ENCODE results near the gene LCK.
"Not testable (repeated sequence)": the region's sequence is repeated elsewhere in the genome, so short reads cannot be mapped to it uniquely, and the experiment has no call there.

Gene LCK

DNA sequence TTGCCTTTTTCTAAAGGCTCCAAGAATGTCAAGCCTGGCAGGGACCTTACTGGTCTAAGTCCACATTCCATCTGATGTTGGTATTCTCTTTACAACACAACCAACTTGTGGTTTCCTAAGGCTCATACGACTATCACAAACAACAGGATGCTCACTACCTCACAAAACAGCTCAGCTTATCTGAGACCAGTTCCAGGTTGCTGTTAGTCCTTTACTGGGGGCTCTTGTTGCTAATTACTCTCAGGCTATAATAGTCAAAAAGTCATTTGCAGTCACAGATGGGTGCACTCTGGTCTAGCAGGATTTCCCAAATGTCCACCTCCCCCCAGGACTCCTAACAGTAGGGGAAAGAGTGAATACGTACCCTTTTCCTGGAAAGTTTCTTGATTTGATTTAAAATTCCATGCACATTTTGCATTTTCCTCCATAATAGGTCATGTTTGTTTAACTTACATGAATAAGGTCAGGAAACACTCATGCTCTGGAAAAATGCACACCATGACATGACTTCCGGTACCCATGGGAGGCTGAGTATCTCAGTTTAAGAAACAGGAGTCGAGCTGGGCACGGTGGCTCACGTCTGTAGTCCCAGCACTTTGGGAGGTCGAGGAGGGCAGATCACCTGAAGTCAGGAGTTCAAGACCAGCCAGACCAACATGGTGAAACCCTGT, 16.0 kb downstream of the LCK start:
- Mint-ChIP-seq H3K27ac (ENCODE audit: low read depth) (peak overlapping the region; percentile 91), H3K36me3 (ENCODE audit: insufficient read depth) (peaks cover 47% of the 10 kb centered on the region), H3K27me3 (no peaks in the 10 kb centered on the region), H3K9me3 (no peaks in the 10 kb centered on the region), H3K4me3 (peak overlapping the region; percentile 66), H3K4me1 (peaks cover 53% of the 10 kb centered on the region)
- no peak for DNase-seq (ENCODE audit: low spot score in 2 of 2)
- no peak for ATAC-seq (replicated peaks; ENCODE audit: extremely low read depth, poor library complexity, severe bottlenecking)

DNA sequence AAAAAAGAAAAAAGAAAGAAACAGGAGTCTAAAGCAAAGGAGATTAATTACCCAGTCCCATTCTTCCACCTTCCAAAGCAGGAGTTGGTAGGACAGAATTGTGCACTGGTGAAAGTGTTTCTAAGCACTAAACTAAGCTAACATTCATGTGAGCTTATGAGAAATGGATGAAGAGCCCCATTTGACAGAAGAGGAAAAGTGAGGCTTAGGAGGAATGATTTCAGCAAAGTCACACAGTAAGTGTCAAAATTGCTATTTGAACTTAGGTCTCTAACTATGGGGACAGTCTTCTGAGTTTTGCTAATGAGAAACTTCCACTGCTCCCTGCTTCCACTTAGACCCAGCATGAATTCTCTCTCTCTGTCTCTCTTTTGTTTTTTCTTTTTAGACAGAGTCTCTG, 18.7 kb downstream of the LCK start:
- Mint-ChIP-seq H3K36me3 (ENCODE audit: insufficient read depth) (peaks cover 51% of the 10 kb centered on the region), H3K9me3 (no peaks in the 10 kb centered on the region), H3K4me1 (peaks cover 61% of the 10 kb centered on the region), H3K27me3 (no peaks in the 10 kb centered on the region), H3K4me3 (no peak overlapping the region), H3K27ac (ENCODE audit: low read depth) (peak overlapping the region; percentile 48)
- no peak for ATAC-seq (replicated peaks; ENCODE audit: extremely low read depth, poor library complexity, severe bottlenecking)
- DNase-seq (ENCODE audit: low spot score in 2 of 2): no peak

DNA sequence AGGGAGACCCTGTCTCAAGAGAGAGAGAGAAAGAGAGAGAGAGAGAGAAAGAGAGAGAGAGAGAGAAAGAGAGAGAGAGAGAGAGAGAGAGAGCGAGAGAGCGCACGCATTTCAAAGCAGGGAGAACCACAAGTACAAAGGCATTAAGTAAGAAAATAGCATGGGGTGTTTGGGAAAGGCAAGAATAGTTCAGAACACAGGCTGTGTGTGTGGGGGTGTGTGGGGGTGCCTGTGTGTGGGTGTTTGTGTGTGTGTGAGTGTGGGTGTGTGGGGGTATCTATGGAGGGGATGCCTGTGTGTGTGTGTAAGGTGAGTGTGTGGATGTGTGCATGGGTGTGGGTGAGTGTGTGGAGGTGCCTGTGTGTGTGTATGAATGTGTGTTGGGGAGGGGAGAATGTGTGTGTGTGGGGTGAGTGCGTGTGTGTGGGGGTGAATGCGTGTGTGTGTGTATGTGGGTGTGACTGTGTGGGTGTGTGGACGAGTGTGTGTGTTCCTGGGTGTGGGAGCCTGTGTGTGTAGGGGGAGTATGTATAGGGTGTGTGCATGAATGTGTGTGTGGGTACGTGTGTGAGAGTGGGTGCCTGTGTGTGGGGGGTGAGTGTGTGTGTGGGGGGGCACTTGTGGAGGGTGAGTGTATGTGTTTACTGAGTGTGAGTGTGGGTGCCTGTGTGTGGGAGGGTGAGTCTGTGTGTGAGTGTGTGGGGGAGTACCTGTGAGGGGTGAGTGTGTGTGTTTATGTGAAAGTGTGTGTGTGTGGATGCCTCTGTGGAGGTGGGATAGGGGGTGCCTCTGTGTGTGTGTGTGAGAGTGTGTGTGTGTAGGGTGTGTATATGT, 21.7 kb downstream of the LCK start:
- H3K27me3 Mint-ChIP-seq: no peaks in the 10 kb centered on the region
- peaks cover 66% of the 10 kb centered on the region for H3K36me3 Mint-ChIP-seq (ENCODE audit: insufficient read depth)
- DNase-seq (ENCODE audit: low spot score in 2 of 2) (no peak), ATAC-seq (replicated peaks; ENCODE audit: extremely low read depth, poor library complexity, severe bottlenecking) (peak; percentile 5)
- H3K4me3 Mint-ChIP-seq: peak overlapping the region; percentile 75
- H3K27ac Mint-ChIP-seq (ENCODE audit: low read depth): peak overlapping the region; percentile 97
- H3K9me3 Mint-ChIP-seq: no peaks in the 10 kb centered on the region
- H3K4me1 Mint-ChIP-seq: peaks cover 51% of the 10 kb centered on the region

DNA sequence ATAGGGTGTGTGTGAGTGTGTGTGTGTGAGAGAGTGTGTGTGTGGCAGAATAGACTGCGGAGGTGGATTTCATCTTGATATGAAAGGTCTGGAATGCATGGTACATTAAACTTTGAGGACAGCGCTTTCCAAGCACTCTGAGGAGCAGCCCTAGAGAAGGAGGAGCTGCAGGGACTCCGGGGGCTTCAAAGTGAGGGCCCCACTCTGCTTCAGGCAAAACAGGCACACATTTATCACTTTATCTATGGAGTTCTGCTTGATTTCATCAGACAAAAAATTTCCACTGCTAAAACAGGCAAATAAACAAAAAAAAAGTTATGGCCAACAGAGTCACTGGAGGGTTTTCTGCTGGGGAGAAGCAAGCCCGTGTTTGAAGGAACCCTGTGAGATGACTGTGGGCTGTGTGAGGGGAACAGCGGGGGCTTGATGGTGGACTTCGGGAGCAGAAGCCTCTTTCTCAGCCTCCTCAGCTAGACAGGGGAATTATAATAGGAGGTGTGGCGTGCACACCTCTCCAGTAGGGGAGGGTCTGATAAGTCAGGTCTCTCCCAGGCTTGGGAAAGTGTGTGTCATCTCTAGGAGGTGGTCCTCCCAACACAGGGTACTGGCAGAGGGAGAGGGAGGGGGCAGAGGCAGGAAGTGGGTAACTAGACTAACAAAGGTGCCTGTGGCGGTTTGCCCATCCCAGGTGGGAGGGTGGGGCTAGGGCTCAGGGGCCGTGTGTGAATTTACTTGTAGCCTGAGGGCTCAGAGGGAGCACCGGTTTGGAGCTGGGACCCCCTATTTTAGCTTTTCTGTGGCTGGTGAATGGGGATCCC, 22.5 kb downstream of the LCK start:
- H3K36me3 Mint-ChIP-seq (ENCODE audit: insufficient read depth): peaks cover 75% of the 10 kb centered on the region
- H3K4me1 Mint-ChIP-seq: peaks cover 51% of the 10 kb centered on the region
- H3K4me3 Mint-ChIP-seq: peak overlapping the region; percentile 75
- H3K27me3 Mint-ChIP-seq: no peaks in the 10 kb centered on the region
- DNase-seq (ENCODE audit: low spot score in 2 of 2) (peak; percentile 57 to 70), ATAC-seq (replicated peaks; ENCODE audit: extremely low read depth, poor library complexity, severe bottlenecking) (peak; percentile 97)
- H3K9me3 Mint-ChIP-seq: no peaks in the 10 kb centered on the region
- H3K27ac Mint-ChIP-seq (ENCODE audit: low read depth): peak overlapping the region; percentile 97

DNA sequence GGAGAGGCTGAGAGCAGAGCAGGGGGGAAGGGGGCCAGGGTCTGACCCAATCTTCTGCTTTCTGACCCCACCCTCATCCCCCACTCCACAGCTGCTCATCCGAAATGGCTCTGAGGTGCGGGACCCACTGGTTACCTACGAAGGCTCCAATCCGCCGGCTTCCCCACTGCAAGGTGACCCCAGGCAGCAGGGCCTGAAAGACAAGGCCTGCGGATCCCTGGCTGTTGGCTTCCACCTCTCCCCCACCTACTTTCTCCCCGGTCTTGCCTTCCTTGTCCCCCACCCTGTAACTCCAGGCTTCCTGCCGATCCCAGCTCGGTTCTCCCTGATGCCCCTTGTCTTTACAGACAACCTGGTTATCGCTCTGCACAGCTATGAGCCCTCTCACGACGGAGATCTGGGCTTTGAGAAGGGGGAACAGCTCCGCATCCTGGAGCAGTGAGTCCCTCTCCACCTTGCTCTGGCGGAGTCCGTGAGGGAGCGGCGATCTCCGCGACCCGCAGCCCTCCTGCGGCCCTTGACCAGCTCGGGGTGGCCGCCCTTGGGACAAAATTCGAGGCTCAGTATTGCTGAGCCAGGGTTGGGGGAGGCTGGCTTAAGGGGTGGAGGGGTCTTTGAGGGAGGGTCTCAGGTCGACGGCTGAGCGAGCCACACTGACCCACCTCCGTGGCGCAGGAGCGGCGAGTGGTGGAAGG, 23.7 kb downstream of the LCK start:
- Mint-ChIP-seq H3K27ac (ENCODE audit: low read depth) (peak overlapping the region; percentile 97), H3K27me3 (no peaks in the 10 kb centered on the region), H3K4me3 (peak overlapping the region; percentile 51), H3K36me3 (ENCODE audit: insufficient read depth) (peaks cover 82% of the 10 kb centered on the region), H3K4me1 (peaks cover 45% of the 10 kb centered on the region), H3K9me3 (no peaks in the 10 kb centered on the region)
- DNase-seq (ENCODE audit: low spot score in 2 of 2): no peak
- ATAC-seq (replicated peaks; ENCODE audit: extremely low read depth, poor library complexity, severe bottlenecking): no peak

DNA sequence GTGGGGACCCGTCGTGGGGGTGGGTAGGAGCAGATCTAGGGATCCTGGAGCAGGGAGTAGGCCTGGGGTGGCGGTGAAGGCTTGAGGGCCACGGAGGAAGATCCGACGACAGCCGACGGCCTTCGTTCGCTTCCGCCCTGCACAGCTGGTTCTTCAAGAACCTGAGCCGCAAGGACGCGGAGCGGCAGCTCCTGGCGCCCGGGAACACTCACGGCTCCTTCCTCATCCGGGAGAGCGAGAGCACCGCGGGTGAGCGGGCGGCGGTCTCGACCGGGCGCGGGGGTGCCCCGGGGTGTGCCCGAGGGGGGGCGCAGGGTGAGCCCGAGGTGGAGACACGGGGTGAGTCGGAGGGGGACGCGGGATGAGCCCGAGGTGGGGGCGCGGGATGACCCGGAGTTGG, 24.4 kb downstream of the LCK start:
- Mint-ChIP-seq H3K27me3 (no peaks in the 10 kb centered on the region), H3K27ac (ENCODE audit: low read depth) (no peak overlapping the region), H3K9me3 (no peaks in the 10 kb centered on the region), H3K4me3 (no peak overlapping the region), H3K36me3 (ENCODE audit: insufficient read depth) (peaks cover 86% of the 10 kb centered on the region), H3K4me1 (peaks cover 45% of the 10 kb centered on the region)
- no peak for DNase-seq (ENCODE audit: low spot score in 2 of 2)
- ATAC-seq (replicated peaks; ENCODE audit: extremely low read depth, poor library complexity, severe bottlenecking): no peak

DNA sequence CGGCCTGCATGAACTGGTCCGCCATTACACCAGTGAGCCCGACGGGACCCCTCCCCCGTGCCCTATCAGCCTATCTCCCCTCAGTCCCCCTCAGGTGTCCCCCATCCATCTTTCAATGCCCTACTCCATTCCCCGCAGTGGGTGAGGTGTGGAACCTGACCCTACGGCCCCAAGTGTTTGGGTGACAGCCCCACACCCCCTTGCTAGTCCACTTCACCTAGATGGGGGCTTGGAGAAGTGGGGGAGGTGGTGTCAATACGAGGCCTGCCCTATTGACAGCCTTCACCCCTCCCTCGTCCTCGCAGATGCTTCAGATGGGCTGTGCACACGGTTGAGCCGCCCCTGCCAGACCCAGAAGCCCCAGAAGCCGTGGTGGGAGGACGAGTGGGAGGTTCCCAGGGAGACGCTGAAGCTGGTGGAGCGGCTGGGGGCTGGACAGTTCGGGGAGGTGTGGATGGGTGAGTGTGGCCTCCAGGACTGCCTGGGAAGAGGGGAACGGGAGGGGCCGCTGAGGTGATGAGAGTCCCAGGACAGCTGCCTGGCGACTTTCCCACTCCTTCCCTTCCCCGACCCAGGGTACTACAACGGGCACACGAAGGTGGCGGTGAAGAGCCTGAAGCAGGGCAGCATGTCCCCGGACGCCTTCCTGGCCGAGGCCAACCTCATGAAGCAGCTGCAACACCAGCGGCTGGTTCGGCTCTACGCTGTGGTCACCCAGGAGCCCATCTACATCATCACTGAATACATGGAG, 25.1 kb downstream of the LCK start:
- Mint-ChIP-seq H3K27ac (ENCODE audit: low read depth) (peak overlapping the region; percentile 35), H3K36me3 (ENCODE audit: insufficient read depth) (peaks cover 88% of the 10 kb centered on the region), H3K27me3 (no peaks in the 10 kb centered on the region), H3K4me3 (no peak overlapping the region), H3K4me1 (peaks cover 42% of the 10 kb centered on the region), H3K9me3 (no peaks in the 10 kb centered on the region)
- no peak for DNase-seq (ENCODE audit: low spot score in 2 of 2)
- no peak for ATAC-seq (replicated peaks; ENCODE audit: extremely low read depth, poor library complexity, severe bottlenecking)

DNA sequence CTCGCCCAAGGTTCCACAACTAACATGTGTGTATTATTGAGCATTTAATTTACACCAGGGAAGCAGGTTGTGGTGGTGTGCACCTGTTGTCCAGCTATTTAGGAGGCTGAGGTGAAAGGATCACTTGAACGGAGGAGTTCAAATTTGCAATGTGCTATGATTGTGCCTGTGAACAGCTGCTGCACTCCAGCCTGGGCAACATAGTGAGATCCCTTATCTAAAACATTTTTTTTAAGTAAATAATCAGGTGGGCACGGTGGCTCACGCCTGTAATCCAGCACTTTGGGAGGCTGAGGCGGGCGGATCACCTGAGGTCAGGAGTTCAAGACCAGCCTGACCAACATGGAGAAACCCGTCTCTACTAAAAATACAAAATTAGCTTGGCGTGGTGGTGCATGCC, 33.7 kb downstream of the LCK start:
- ATAC-seq (replicated peaks; ENCODE audit: extremely low read depth, poor library complexity, severe bottlenecking); H3K4me3 Mint-ChIP-seq; DNase-seq (ENCODE audit: low spot score in 2 of 2); H3K9me3 Mint-ChIP-seq; H3K4me1 Mint-ChIP-seq; H3K27ac Mint-ChIP-seq (ENCODE audit: low read depth); H3K27me3 Mint-ChIP-seq: not testable (repeated sequence)
- peaks cover 63% of the 10 kb centered on the region for H3K36me3 Mint-ChIP-seq (ENCODE audit: insufficient read depth)

DNA sequence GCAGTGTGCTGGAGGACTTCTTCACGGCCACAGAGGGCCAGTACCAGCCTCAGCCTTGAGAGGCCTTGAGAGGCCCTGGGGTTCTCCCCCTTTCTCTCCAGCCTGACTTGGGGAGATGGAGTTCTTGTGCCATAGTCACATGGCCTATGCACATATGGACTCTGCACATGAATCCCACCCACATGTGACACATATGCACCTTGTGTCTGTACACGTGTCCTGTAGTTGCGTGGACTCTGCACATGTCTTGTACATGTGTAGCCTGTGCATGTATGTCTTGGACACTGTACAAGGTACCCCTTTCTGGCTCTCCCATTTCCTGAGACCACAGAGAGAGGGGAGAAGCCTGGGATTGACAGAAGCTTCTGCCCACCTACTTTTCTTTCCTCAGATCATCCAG, 34.6 kb downstream of the LCK start:
- Mint-ChIP-seq H3K9me3 (no peaks in the 10 kb centered on the region), H3K27ac (ENCODE audit: low read depth) (no peak overlapping the region), H3K4me1 (no peaks in the 10 kb centered on the region), H3K36me3 (ENCODE audit: insufficient read depth) (peaks cover 55% of the 10 kb centered on the region), H3K27me3 (no peaks in the 10 kb centered on the region), H3K4me3 (no peak overlapping the region)
- DNase-seq (ENCODE audit: low spot score in 2 of 2) (no peak), ATAC-seq (replicated peaks; ENCODE audit: extremely low read depth, poor library complexity, severe bottlenecking) (no peak)

DNA sequence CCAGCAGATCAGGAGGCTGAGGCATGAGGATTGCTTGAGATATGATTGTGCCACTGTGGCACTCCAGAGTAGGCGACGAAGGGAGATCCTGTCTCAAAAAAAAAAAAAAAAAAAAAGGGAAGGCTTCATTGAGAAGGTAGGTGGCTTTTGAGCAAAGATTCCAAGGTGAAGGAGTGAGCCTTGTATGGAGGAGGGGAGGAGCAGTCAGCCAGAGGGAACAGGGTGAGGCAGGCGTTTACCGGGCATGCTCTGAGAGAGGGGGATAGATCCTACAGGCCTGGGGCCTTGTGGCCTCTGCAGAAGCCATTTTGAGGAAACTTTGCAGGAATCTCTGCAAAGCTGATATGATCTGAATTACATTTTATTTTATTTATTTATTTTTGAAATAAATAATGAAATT, 35.7 kb downstream of the LCK start:
- Mint-ChIP-seq H3K27ac (ENCODE audit: low read depth) (no peak overlapping the region), H3K4me3 (no peak overlapping the region), H3K4me1 (peaks cover 6% of the 10 kb centered on the region), H3K27me3 (no peaks in the 10 kb centered on the region), H3K36me3 (ENCODE audit: insufficient read depth) (peaks cover 48% of the 10 kb centered on the region), H3K9me3 (no peaks in the 10 kb centered on the region)
- DNase-seq (ENCODE audit: low spot score in 2 of 2) (no peak), ATAC-seq (replicated peaks; ENCODE audit: extremely low read depth, poor library complexity, severe bottlenecking) (no peak)

DNA sequence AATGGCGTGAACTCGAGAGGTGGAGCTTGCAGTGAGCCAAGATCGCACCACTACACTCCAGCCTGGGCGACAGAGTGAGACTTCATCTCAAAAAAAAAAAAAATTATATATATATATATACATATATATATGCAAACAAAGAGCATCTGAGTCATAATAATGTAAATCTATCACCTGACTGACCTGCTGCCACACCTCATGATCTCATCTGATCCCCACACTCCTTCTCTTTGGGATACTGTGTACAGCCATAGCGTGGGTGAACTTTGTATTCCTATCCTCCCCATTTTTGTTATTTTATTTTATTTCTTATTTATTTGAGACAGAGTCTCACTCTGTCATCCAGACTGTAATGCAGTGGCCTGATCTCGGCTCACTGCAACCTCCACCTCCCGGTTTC, 38.2 kb downstream of the LCK start:
- no peaks in the 10 kb centered on the region for H3K9me3 Mint-ChIP-seq
- no peak overlapping the region for H3K4me3 Mint-ChIP-seq
- ATAC-seq (replicated peaks; ENCODE audit: extremely low read depth, poor library complexity, severe bottlenecking): no peak

More for the DNA sequence above, 38.2 kb downstream of the LCK start:
- DNase-seq (ENCODE audit: low spot score in 2 of 2): no peak
- H3K27ac Mint-ChIP-seq (ENCODE audit: low read depth): no peak overlapping the region
- peaks cover 43% of the 10 kb centered on the region for H3K36me3 Mint-ChIP-seq (ENCODE audit: insufficient read depth)
- H3K4me1 Mint-ChIP-seq: peaks cover 24% of the 10 kb centered on the region
- H3K27me3 Mint-ChIP-seq: no peaks in the 10 kb centered on the region

Measured in central memory CD8-positive, alpha-beta T cell (primary cell).